ENCODE results near the gene PMM2.
A peak's percentile ranks its signal among the peaks of the same experiment; 100 is the strongest.
"Not testable (repeated sequence)": the region's sequence is repeated elsewhere in the genome, so short reads cannot be mapped to it uniquely, and the experiment has no call there.

Gene PMM2

GRCh38 chr16:8785408-8785807 is 12.2 kb upstream of the PMM2 start:
- DNase-seq: no peak

GRCh38 chr16:8786316-8786715 is 11.3 kb upstream of the PMM2 start:
- not testable (repeated sequence) for DNase-seq

- no peak for DNase-seq
Measured at GRCh38 chr16:8788578-8789172, 9.0 kb upstream of the PMM2 start.

- DNase-seq: no peak
Measured at GRCh38 chr16:8795091-8795490, 2.5 kb upstream of the PMM2 start.

- no peak for DNase-seq
Measured at GRCh38 chr16:8795818-8796217, 1.8 kb upstream of the PMM2 start.

GRCh38 chr16:8796469-8797363 is 923 bp upstream of the PMM2 start:
- DNase-seq: no peak

- DNase-seq: peak; percentile 12
Measured at GRCh38 chr16:8798174-8798527, 512 bp downstream of the PMM2 start.

GRCh38 chr16:8798535-8799157 is 1.0 kb downstream of the PMM2 start:
- no peak for DNase-seq

GRCh38 chr16:8801701-8802100 is 4.1 kb downstream of the PMM2 start:
- no peak for DNase-seq

- DNase-seq: not testable (repeated sequence)
Measured at GRCh38 chr16:8803733-8804132, 6.1 kb downstream of the PMM2 start.

- no peak for DNase-seq
Measured at GRCh38 chr16:8804313-8804712, 6.7 kb downstream of the PMM2 start.

- no peak for DNase-seq
Measured at GRCh38 chr16:8806272-8806983, 8.8 kb downstream of the PMM2 start.

- no peak for DNase-seq
Measured at GRCh38 chr16:8807189-8807588, 9.6 kb downstream of the PMM2 start.

- DNase-seq: no peak
Measured at GRCh38 chr16:8808009-8808408, 10.4 kb downstream of the PMM2 start.

GRCh38 chr16:8808613-8809353 is 11.1 kb downstream of the PMM2 start:
- no peak for DNase-seq

GRCh38 chr16:8812162-8812843 is 14.7 kb downstream of the PMM2 start:
- DNase-seq: no peak

GRCh38 chr16:8814095-8814806 is 16.6 kb downstream of the PMM2 start:
- DNase-seq: no peak

- DNase-seq: no peak
Measured at GRCh38 chr16:8816967-8817655, 19.5 kb downstream of the PMM2 start.

- DNase-seq: no peak
Measured at GRCh38 chr16:8818504-8819270, 21.0 kb downstream of the PMM2 start.
